ENCODE measurements around the gene TMED10.
"Not testable (repeated sequence)": the region's sequence is repeated elsewhere in the genome, so short reads cannot be mapped to it uniquely, and the experiment has no call there.

TMED10 gene

DNA sequence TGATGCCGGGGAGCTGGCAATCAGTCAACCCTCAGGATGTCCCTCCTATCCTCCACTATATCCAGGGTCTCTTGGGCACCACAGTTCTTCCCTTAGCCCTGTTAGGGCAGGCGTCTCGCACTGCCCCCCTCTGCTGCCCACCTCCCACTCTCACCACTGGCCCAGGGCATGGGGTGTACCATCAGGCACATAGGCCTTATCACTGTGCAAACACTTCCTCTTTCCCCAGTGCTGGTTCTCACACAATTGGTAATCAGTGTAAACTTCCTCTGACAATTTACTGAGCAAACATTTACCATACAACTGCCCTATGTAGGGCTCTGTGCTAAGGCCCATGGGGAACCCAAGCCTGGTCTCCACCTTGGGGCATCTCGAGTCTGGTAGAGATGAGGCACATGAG is 20.1 kb upstream of the TMED10 start:
- no peak for DNase-seq (ENCODE audit: low read depth, low spot score)
- no peak overlapping the region for H3K4me3 ChIP-seq (ENCODE audit: low read length)

DNA sequence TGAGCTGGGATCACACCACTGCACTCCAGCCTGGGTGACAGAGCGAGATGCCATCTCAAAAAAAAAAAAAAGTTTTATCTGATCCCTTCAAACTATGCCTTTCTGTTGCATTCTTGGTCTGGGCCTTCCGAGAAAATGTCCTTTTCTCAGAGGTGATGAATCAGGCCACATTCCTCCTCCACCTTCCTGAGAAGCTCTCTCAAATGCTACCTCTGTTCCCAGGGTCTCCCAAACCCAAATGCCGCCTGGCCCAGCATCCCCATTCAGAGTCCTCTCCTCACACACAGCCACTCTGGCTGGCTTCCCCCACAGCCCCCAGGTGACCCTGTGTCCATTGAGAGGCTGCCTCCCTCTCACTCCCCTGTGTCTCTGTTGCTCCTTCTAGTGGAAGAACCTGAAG is 19.7 kb upstream of the TMED10 start:
- DNase-seq (ENCODE audit: low read depth, low spot score): no peak
- no peak overlapping the region for H3K4me3 ChIP-seq (ENCODE audit: low read length)

DNA sequence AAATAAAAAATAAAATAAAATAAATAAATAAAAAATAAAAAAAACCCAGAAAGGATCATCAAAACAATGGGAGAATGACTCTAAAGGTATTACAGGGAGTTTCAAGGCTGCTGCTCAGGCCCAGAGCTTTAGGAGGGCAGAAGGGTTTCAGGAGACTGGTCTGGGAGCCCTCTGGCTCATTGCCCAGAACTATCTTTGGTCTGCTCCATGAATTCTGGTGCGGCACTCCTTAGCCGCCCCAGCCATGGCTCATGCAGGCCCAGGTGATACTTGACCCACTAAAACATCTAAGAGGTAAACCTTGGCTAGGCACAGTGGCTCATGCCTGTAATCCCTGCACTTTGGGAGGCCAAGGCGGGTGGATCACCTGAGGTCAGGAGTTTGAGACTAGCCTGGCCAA is 14.7 kb upstream of the TMED10 start:
- no peak overlapping the region for H3K4me3 ChIP-seq (ENCODE audit: low read length)
- DNase-seq (ENCODE audit: low read depth, low spot score): no peak

DNA sequence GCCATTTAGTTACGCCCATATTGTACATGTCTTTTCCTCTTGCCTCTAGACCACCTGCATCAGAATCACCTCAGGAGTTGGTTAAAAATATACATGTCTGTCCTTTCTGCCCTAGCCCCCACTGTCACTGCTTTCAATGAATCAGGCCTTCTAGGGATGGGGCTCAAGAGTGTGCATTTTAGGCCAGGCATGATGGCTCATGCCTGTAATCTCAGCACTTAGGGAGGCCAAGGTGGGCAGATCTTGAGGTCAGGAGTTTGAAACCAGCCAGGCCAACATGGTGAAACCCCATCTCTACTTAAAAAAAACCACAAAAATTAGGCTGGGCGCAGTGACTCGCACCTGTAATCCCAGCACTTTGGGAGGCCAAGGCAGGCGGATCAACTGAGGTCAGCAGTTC is 13.6 kb upstream of the TMED10 start:
- no peak for DNase-seq (ENCODE audit: low read depth, low spot score)

DNA sequence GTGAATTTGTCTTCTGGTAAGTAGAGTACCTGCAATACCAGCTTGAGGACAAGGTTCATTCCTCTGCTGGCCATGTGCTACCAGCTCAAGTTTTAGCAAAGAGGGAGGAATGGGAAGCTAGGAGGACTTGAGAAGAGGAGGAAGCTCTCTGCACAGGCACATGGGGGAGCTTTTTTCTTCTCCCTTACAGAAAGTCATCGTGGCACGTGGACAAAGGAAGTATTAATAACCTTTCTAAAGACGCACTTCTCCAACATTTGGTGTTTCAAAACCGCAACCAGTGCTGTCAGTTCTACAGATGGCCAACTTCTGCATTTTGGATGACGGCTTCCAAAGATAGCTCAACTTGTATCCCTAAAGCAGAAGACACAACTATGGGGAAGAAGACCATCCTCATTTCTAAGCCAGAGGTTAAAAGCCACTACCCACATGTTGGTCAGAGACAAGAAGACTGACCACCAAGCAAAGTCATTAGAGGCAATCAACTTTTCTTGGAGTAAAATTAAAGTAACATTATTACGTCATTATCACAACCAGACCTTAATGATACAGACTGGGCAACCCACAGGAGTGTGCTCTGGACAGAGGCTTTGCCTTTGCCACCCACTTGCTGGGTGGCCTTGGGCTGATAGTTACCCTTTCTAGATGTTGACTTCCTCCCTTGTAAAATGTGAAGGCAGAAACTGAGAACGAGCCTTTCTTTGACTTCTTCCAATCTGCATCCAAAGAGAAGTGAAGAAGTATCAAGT is 12.3 kb upstream of the TMED10 start:
- DNase-seq (ENCODE audit: low read depth, low spot score): no peak

More for the DNA sequence above, 13.6 kb upstream of the TMED10 start:
- H3K4me3 ChIP-seq (ENCODE audit: low read length): no peak overlapping the region

DNA sequence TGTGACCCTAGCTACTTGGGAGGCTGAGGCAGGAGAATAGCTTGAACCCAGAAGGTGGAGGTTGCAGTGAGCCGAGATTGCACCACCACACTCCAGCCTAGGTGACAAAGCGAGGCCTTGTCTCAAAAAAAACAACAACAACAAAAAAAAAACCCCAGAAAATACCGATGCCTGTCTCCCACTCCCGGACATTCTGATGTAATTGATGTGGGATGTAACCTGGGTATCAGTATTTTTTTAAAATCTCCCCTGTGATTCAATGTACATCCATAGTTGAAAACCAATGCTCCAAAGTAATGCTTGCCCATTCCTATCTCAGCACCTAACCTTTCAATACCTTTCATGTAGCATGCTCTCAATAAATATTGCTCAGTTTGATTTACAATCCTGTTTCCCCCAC is 11.7 kb upstream of the TMED10 start:
- DNase-seq (ENCODE audit: low read depth, low spot score): no peak

More for the DNA sequence above, 12.3 kb upstream of the TMED10 start:
- no peak overlapping the region for H3K4me3 ChIP-seq (ENCODE audit: low read length)

DNA sequence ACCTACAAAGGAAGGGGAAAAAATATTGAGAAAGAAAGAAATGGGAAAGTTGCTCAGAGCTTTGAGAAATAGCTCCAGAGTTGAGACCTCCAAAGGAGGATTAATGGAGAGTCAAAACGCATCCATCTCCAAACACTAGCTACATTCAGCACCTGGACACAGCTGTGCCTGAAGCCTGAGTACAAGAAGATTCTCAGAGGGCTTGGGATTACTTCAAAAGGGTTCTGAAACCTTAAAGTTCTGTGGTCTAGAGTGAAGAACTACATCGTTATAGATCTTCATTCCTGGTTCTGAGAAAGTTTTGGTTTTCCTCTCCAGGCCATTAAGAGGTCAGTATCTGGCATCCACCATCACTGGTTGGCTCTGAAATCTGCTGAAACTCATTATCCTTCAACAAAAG is 10.5 kb upstream of the TMED10 start:
- no peak for DNase-seq (ENCODE audit: low read depth, low spot score)
- no peak overlapping the region for H3K4me3 ChIP-seq (ENCODE audit: low read length)

More for the DNA sequence above, 11.7 kb upstream of the TMED10 start:
- H3K4me3 ChIP-seq (ENCODE audit: low read length): no peak overlapping the region

DNA sequence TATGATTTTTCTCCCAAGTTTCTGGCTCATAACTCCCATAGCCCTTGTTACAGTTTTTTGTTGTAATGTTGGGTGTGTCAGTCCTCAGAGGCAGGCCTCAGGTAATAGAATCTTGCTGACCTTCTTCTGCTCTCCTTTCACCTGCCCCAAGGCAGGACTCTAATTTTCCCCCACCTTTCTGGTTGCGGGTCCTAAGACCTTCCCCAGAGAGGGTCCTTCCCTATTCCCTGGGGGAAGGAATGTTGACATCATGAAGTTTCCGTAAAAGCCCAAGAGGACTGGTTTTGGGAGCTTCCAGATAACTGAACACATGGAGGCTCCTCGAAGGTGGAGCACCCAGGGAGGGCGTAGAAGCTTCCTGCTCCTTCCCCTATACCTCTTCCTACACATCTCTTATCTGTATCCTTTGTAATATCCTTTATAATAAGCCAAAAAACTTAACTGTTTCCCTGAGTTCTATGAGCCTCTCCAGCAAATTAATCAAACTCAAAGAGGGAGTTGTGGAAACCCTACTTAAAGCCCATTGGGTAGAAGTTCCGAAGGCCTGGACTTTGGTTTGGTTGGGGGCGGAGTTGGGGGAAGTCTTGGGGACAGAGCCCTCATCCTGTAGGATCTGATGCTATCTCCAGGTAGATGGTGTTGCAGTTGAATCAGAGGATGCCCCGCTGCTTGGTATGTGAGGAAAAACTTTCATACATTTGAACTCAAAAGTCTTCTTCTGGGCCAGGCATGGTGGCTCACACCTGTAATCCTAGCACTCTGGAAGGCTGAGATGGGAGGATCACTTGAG is 9.0 kb upstream of the TMED10 start:
- no peak overlapping the region for H3K4me3 ChIP-seq (ENCODE audit: low read length)
- no peak for DNase-seq (ENCODE audit: low read depth, low spot score)

DNA sequence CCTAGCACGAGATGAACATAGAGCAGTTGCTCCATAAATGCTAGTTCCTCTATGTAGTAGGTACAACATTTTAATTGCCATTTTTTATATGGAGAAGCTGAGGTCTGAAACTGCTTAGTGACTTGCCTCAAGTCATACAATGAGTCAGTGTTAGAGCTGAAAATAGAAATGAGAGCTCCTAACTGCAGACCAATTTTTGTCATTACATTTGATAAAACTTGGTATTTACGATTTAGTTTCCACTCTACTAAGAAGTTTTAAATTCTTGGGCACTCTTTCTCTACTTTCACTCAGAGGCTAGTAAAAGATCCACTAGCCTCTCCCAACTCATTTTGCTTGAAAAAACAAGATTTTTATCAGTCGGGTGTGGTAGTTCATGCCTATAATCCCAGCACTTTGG is 8.1 kb upstream of the TMED10 start:
- no peak overlapping the region for H3K4me3 ChIP-seq (ENCODE audit: low read length)
- no peak for DNase-seq (ENCODE audit: low read depth, low spot score)

DNA sequence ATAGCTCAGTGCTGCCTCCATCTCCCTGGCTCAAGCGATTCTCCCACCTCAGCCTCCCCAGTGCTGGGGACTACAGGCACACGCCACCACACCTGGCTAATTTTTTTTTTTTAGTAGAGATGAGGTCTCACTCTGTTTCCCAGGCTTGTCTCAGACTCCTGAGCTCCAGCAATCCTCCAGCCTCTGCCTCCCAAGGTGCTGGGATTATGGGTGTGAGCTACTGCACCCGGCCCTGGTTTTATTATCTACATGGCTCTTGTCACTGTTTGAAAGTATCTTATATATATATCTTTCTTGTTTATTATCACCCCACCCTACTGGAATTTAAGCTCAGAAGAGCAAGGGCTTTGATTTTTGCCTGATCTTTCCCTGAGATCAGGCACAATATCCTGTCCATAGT is 7.6 kb upstream of the TMED10 start:
- no peak for DNase-seq (ENCODE audit: low read depth, low spot score)
- no peak overlapping the region for H3K4me3 ChIP-seq (ENCODE audit: low read length)

DNA sequence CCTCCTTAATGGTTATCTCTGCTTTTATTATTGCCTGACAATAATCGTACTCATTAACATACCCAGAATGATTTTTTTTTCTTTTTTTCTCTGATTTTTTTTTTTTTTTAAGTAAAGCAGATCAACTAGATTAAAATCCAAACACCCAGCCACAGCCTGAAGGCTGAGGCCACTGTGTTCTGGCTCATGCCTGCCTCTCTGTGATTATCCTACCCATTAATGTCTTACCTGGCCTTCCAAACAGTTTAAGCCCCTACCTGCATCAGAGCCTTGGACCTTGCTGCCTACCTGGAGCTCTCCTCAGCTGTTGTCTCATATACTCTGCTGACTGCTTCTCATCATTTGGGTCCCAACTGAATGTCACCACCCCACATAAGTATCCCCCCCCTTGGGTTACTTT is 6.8 kb upstream of the TMED10 start:
- H3K4me3 ChIP-seq (ENCODE audit: low read length): no peak overlapping the region
- DNase-seq (ENCODE audit: low read depth, low spot score): no peak

DNA sequence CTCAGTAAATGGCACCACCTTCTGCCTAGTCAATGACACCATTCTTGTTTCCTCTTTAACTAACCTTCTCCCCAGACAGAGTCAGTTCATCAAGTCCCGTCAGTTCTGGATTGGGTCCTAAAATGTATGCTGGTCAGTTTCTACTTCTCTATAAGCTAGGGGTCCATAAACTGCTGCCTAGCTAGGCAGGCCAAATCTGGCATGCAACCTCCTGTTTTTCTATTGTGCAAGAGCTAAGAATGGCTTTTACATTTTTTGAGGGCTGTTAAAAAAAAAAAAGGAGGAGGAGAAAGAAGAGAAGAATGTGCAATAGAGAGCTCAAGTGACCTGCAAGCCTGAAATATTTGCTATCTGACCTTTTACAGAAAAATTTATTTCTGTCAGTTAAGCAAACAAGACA is 6.4 kb upstream of the TMED10 start:
- no peak for DNase-seq (ENCODE audit: low read depth, low spot score)
- no peak overlapping the region for H3K4me3 ChIP-seq (ENCODE audit: low read length)

DNA sequence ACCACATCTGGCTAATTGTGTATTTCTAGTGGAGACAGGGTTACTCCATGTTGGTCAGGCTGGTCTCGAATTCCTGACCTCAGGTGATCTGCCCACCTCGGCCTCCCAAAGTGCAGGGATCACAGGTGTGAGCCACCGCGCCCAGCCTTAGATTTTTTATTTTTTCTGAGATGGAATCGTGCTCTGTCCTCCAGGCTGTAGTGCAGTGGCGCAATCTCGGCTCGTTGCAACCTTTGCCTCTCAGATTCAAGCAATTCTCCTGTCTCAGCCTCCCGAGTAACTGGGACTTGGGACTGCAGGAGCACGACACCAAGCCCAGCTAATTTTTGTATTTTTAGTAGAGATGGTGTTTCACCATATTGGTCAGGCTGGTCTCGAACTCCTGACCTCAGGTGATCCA is 5.8 kb upstream of the TMED10 start:
- not testable (repeated sequence) for H3K4me3 ChIP-seq (ENCODE audit: low read length); DNase-seq (ENCODE audit: low read depth, low spot score)

DNA sequence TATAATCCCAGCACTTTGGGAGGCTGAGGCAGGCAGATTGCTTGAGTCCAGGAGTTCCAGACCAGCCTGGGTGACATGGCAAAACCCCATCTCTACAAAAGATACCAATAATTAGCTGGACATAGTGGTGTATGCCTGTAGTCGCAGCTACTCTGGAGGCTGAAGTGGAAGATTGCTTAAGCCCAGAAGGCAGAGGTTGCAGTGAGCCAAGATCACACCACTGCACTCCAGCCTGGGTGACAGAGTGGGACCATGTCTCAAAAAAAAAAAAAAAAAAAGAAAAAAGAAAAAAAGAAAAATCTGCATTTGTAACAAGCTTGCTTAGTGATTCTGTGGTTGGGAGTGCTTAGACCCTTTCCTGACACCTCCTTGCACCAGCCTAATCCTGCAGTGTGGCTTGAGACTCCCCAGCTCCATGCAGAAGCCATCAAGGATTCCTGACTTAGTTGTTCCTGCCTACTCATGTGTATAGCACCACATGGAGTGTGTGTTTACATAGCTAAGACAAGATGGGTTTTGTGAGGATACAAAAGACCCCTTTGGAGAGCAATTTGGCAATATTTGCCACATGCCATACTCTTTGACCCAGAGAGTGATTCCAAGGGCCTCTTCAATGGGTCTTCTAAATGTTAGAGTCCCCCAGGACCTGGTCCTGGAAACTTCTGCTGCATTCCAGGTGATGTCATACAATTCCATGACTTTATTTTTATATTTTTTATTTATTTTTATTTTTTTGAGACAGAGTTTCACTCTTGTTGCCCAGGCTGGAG is 5.1 kb upstream of the TMED10 start:
- H3K4me3 ChIP-seq (ENCODE audit: low read length): no peak overlapping the region
- no peak for DNase-seq (ENCODE audit: low read depth, low spot score)

DNA sequence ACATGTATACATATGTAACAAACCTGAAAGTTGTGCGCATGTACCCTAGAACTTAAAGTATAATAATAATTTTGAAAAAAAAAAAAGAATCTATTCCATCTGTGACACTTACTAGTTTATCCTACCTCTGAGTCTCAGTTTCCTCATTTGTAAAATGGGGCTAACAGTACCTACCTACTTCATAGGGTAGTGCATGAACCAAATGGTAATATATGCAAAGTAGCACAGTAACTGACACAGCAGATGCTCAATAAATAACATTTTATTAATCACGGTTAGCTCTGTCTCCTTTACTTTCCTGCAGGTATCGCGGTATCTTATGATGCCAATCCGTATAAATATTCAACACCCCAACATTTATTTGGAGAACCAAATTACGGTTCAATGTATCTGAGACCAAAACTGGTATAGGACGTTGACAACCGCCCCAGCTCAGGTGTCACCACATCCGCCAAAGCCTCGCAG is 703 bp downstream of the TMED10 start:
- DNase-seq (ENCODE audit: low read depth, low spot score): peak; percentile 88
- peak overlapping the region; percentile 90 for H3K4me3 ChIP-seq (ENCODE audit: low read length)

DNA sequence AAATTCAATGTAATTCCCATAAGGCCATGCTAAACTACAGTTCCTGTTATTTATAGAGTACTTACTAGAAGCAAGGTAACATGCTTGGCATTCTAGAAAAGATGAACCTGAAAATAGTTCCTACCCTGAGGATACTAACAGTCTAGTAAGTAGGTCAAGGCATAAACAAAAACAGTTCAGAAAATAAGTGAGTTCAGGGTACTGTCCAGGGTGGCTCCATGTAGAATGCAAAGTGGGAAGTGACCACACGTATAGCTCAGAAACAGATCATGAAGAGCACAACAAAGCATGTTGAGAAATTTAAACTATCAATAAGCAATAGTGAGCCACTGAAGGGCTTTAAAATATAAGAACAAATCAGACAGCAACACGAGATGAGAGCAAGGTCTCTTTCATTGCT is 2.3 kb downstream of the TMED10 start:
- no peak overlapping the region; the same call in 1 of the 2 replicates for H3K4me3 ChIP-seq (ENCODE audit: low read length)
- DNase-seq (ENCODE audit: low read depth, low spot score): no peak

DNA sequence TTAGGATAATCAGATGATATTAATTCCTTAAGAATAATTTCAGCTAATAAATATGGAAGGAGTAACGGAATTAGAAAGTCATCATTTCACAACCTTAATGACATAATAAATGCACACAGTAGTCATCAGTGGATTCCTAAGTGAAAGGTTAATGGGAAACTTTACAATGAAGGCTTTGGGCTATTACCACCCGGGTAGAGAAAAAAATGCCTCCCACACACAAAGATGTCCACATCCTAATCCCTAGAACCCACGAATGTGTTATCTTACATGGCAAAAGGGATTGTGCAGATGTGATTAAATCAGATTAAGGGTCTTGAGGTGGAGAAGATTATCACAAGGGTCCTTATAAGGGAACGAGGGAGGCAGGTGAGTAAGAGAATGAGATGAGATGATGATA is 5.6 kb downstream of the TMED10 start:
- no peak overlapping the region for H3K4me3 ChIP-seq (ENCODE audit: low read length)
- no peak for DNase-seq (ENCODE audit: low read depth, low spot score)

DNA sequence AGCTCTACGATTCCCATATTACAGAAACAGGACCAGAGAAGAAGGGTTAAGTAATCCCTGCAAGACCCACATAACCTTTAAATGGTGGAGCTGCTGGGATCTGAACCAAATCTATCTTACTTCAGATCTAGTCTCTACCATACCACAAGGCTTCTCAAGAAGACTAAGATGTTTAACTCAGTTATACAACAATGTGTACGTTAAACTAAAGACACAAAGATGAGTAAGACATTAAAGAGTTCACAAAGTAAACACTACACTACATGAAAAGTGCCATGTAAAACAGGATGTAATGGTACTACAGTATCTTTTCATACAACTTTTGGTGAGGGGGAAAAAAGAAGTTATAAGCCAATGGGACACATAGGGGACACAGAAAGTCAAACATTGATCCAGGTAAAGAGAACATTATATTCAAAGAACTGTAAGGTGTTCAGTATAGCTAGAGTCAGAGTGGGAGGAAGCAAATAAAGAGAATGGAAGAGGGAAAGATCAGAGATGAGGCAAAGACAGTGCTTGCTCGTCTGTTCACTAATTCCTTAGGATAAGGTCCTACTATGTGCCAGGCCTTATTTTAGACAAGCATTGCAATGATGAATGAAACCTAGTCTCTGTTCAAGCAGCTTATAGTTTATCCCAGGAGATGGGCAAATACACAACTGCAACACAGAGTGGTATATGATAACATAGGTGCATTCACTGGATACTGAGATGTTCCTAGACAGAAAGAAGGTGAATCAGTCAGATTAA is 7.7 kb downstream of the TMED10 start:
- DNase-seq (ENCODE audit: low read depth, low spot score): no peak
- no peak overlapping the region for H3K4me3 ChIP-seq (ENCODE audit: low read length)

DNA sequence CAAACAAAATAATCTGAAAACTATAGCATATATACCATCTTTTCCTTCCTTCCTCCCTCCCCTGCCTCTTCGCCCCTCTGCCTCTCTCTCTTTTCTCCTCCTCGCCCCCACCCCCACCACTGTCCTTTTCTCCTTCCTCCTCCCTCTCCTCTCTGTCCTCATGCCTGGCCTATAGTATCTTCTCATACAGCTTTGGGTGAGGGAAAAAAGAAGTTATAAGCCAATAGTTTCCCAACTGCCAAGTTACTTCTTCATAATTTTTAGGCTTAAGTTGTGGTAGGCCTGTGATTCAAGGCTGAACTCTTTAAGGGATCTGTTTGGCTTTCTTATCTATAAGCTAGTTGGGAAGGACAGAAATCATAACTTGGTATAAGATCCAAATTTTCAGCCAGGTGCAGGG is 9.1 kb downstream of the TMED10 start:
- no peak for DNase-seq (ENCODE audit: low read depth, low spot score)
- H3K4me3 ChIP-seq (ENCODE audit: low read length): no peak overlapping the region
